ENCODE data around the gene HECTD4. TPM values are rescaled to one million over a fixed set of nuclear protein-coding genes. Genes with fewer than 3 reads are reported as not detected.

Gene HECTD4
- total and polyA plus RNA-seq, 9 of the 15 experiments (the other 6 are each of a cell fraction or from before 2014, with no cell fraction given) = 3.5 to 33.3 (median 13.5) TPM

DNA sequence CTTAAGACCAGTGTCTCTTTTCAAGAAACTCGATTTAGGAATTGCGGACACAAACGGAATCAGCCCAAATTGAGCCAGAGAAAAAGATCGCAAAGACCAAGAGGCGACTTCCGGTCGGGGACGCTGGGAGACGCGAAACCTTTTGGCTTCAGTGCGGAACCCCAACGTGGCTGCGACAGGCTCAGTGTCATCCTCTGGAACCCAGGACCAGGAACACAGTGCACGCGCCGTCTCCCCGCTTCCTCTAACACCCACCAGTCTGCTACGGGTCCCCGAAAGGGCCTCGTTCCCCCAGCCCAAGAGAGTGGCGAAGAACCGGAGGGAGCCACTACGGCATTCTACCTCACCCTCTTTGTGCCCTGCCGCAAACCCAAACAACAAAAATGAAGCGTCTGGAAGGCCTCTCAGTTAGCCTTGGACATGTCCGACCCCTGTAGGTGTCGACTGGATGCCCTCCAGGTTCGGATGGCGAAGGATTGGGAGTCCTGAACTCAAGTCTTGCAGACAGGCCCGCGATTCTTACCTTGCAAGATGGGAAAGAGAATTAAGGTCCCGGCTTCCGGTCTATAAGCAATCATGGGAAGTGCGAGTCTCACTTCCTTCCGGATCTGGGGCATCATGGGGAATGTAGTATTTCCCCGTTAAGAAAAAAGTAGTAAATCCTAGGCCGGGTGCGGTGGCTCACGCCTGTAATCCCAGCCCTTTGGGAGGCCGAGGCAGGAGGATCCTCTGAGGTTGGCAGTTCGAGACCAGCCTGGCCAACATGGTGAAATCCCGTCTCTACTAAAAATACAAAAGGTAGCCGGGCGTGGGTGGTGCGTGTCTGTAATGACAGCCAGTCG is 27.1 kb upstream of the HECTD4 start, which contains the start of gene RPL6 (continued):
- TF ChIP-seq TAF7 (tag; IDR thresholded peaks at IDR 0.05) = peak; percentile 100
- no peak for TF ChIP-seq MAFG (tag; conservative IDR thresholded peaks at IDR 0.05)
- TF ChIP-seq, protein P1, sequence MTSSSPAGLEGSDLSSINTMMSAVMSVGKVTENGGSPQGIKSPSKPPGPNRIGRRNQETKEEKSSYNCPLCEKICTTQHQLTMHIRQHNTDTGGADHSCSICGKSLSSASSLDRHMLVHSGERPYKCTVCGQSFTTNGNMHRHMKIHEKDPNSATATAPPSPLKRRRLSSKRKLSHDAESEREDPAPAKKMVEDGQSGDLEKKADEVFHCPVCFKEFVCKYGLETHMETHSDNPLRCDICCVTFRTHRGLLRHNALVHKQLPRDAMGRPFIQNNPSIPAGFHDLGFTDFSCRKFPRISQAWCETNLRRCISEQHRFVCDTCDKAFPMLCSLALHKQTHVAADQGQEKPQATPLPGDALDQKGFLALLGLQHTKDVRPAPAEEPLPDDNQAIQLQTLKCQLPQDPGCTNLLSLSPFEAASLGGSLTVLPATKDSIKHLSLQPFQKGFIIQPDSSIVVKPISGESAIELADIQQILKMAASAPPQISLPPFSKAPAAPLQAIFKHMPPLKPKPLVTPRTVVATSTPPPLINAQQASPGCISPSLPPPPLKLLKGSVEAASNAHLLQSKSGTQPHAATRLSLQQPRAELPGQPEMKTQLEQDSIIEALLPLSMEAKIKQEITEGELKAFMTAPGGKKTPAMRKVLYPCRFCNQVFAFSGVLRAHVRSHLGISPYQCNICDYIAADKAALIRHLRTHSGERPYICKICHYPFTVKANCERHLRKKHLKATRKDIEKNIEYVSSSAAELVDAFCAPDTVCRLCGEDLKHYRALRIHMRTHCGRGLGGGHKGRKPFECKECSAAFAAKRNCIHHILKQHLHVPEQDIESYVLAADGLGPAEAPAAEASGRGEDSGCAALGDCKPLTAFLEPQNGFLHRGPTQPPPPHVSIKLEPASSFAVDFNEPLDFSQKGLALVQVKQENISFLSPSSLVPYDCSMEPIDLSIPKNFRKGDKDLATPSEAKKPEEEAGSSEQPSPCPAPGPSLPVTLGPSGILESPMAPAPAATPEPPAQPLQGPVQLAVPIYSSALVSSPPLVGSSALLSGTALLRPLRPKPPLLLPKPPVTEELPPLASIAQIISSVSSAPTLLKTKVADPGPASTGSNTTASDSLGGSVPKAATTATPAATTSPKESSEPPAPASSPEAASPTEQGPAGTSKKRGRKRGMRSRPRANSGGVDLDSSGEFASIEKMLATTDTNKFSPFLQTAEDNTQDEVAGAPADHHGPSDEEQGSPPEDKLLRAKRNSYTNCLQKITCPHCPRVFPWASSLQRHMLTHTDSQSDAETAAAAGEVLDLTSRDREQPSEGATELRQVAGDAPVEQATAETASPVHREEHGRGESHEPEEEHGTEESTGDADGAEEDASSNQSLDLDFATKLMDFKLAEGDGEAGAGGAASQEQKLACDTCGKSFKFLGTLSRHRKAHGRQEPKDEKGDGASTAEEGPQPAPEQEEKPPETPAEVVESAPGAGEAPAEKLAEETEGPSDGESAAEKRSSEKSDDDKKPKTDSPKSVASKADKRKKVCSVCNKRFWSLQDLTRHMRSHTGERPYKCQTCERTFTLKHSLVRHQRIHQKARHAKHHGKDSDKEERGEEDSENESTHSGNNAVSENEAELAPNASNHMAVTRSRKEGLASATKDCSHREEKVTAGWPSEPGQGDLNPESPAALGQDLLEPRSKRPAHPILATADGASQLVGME (CRISPR knock-in tag; IDR thresholded peaks at IDR 0.05) = no peak
- no peak for TF ChIP-seq CREBBP (IDR thresholded peaks at IDR 0.05; ENCODE audit: low read depth, low read length)
- TF ChIP-seq, protein P2, sequence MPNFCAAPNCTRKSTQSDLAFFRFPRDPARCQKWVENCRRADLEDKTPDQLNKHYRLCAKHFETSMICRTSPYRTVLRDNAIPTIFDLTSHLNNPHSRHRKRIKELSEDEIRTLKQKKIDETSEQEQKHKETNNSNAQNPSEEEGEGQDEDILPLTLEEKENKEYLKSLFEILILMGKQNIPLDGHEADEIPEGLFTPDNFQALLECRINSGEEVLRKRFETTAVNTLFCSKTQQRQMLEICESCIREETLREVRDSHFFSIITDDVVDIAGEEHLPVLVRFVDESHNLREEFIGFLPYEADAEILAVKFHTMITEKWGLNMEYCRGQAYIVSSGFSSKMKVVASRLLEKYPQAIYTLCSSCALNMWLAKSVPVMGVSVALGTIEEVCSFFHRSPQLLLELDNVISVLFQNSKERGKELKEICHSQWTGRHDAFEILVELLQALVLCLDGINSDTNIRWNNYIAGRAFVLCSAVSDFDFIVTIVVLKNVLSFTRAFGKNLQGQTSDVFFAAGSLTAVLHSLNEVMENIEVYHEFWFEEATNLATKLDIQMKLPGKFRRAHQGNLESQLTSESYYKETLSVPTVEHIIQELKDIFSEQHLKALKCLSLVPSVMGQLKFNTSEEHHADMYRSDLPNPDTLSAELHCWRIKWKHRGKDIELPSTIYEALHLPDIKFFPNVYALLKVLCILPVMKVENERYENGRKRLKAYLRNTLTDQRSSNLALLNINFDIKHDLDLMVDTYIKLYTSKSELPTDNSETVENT (CRISPR knock-in tag; IDR thresholded peaks at IDR 0.05) = no peak
- TF ChIP-seq PTTG1 (tag; IDR thresholded peaks at IDR 0.05; ENCODE audit: low read depth) = no peak
- peak; percentile 60 for TF ChIP-seq ELF2 (CRISPR knock-in tag; IDR thresholded peaks at IDR 0.05)
- 0 out of 2 replicates have a peak, but pooled peaks have one; percentile 31 for TF ChIP-seq NR2C2 (CRISPR knock-in tag; IDR thresholded peaks at IDR 0.05)
- TF ChIP-seq NR2C2 (tag; IDR thresholded peaks at IDR 0.05) = peak; percentile 61; the same call in 1 of the 2 replicates
- TF ChIP-seq EGR1 (conservative IDR thresholded peaks at IDR 0.05) = 0 out of 2 replicates have a peak, but pooled peaks have one; percentile 13
- TF ChIP-seq SMAD1 (IDR thresholded peaks at IDR 0.05; ENCODE audit: low read depth, low read length, partially characterized antibody) = no peak
- no peak for TF ChIP-seq NUFIP1 (IDR thresholded peaks at IDR 0.05; ENCODE audit: partially characterized antibody)
- TF ChIP-seq, protein P3, sequence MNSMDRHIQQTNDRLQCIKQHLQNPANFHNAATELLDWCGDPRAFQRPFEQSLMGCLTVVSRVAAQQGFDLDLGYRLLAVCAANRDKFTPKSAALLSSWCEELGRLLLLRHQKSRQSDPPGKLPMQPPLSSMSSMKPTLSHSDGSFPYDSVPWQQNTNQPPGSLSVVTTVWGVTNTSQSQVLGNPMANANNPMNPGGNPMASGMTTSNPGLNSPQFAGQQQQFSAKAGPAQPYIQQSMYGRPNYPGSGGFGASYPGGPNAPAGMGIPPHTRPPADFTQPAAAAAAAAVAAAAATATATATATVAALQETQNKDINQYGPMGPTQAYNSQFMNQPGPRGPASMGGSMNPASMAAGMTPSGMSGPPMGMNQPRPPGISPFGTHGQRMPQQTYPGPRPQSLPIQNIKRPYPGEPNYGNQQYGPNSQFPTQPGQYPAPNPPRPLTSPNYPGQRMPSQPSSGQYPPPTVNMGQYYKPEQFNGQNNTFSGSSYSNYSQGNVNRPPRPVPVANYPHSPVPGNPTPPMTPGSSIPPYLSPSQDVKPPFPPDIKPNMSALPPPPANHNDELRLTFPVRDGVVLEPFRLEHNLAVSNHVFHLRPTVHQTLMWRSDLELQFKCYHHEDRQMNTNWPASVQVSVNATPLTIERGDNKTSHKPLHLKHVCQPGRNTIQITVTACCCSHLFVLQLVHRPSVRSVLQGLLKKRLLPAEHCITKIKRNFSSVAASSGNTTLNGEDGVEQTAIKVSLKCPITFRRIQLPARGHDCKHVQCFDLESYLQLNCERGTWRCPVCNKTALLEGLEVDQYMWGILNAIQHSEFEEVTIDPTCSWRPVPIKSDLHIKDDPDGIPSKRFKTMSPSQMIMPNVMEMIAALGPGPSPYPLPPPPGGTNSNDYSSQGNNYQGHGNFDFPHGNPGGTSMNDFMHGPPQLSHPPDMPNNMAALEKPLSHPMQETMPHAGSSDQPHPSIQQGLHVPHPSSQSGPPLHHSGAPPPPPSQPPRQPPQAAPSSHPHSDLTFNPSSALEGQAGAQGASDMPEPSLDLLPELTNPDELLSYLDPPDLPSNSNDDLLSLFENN (IDR thresholded peaks at IDR 0.05; ENCODE audit: low read depth in 2 of 2, low read length in 2 of 2) = 0 out of 4 replicates have a peak, but pooled peaks of 1 of the 2 experiments have one; percentile 64

Measured in K562 (cell line).